BJ (cell line): ENCODE data around the gene ACR. TPM values are rescaled to one million over a fixed set of nuclear protein-coding genes. Genes with fewer than 3 reads are reported as not detected.

Source experiments
- CTCF ChIA-PET: fragments of 350-600 bp; formaldehyde crosslinking; extraction: SDS; loops from one replicate; lab custom pipeline; 2021; ENCODE audit warnings: antibody characterized with exemption, inconsistent platforms; lab: Yijun Ruan, JAX
- POLR2A ChIA-PET: fragments of 300-600 bp; sonication (Branson Sonifier 250); formaldehyde crosslinking; extraction: SDS; loops from one replicate; lab custom pipeline; 2021; ENCODE audit warnings: antibody characterized with exemption; lab: Charles Lee
- DNase-seq: peaks from one replicate; pipeline ENCODE4 v3.0.0-alpha.2; 2011; ENCODE audit warnings: low read depth
- H3K27me3 ChIP-seq: 2 replicates; pipeline ENCODE4 v1.6.0; 2011; ENCODE audit warnings: low read length; ENCODE audit not compliant: control insufficient read depth, insufficient read depth
- H3K36me3 ChIP-seq: 2 replicates; pipeline ENCODE4 v1.5.1; 2011; ENCODE audit warnings: low read length; ENCODE audit not compliant: control insufficient read depth, insufficient read depth
- H3K4me3 ChIP-seq: 2 replicates; pipeline ENCODE4 v1.5.1; 2011; ENCODE audit warnings: low read depth, mild to moderate bottlenecking, control low read depth, low read length
- CTCF ChIP-seq: IDR thresholded peaks from 2 replicates; pipeline ENCODE4 v1.5.1; 2011; ENCODE audit warnings: low read depth, mild to moderate bottlenecking, control low read depth, inconsistent platforms, low read length, moderate library complexity; ENCODE audit not compliant: insufficient read depth
- polyA plus RNA-seq: library from polyadenylated mRNA; depleted of rRNA; stranded (reverse); fragments of >200 nt; gene quantifications from 2 replicates; pipeline ENCODE4 v1.2.3, GENCODE V29; 2011

The ACR gene
- polyA plus RNA-seq, 1 experiment = 0.12 TPM

- TF ChIP-seq CTCF = no peak
- Histone ChIP-seq H3K27me3 (peaks cover 9% of the 10 kb centered on the region), H3K36me3 (no peaks in the 10 kb centered on the region), H3K4me3 (peak overlapping the region; percentile 41)
- CTCF ChIA-PET = interaction anchor here (1.7 kb wide), 1 partner anchor 77 kb away, joined by 5 read pairs; no protein-coding TSS in a partner anchor
- POLR2A ChIA-PET = no interaction called here
- DNase-seq = no peak
These were observed 40.1 kb upstream of the ACR start for GRCh38 chr22:50697667-50698506.

- no peak for DNase-seq
- Histone ChIP-seq H3K27me3 (peaks cover 9% of the 10 kb centered on the region), H3K4me3 (no peak overlapping the region), H3K36me3 (no peaks in the 10 kb centered on the region)
- CTCF ChIA-PET = interaction anchor here (1.7 kb wide), 1 partner anchor 78 kb away, joined by 5 read pairs; no protein-coding TSS in a partner anchor
- TF ChIP-seq CTCF = no peak
- POLR2A ChIA-PET = no interaction called here
These were observed 39.5 kb upstream of the ACR start for GRCh38 chr22:50698546-50698945.

GRCh38 chr22:50699001-50699755 is 38.8 kb upstream of the ACR start:
- no peak overlapping the region for H3K4me3 ChIP-seq
- no peak for DNase-seq
- peaks cover 9% of the 10 kb centered on the region for H3K27me3 ChIP-seq
- ChIA-PET CTCF (interaction anchor here (1.7 kb wide), 1 partner anchor 78 kb away, joined by 5 read pairs; no protein-coding TSS in a partner anchor), POLR2A (no interaction called here)
- no peak for TF ChIP-seq CTCF
- H3K36me3 ChIP-seq = no peaks in the 10 kb centered on the region

GRCh38 chr22:50699756-50700386 is 38.1 kb upstream of the ACR start:
- ChIA-PET POLR2A (no interaction called here), CTCF (interaction anchor here (1.0 kb wide), 1 partner anchor 10 kb away, joined by 3 read pairs; no protein-coding TSS in a partner anchor)
- 0 out of 2 replicates have a peak, but pooled peaks have one; percentile 18 for TF ChIP-seq CTCF
- Histone ChIP-seq H3K27me3 (peaks cover 7% of the 10 kb centered on the region), H3K36me3 (no peaks in the 10 kb centered on the region), H3K4me3 (no peak overlapping the region)
- no peak for DNase-seq
